HG03520 (cell line): Measurements from ENCODE around the gene PRH2.

ENCODE experiments used
- ATAC-seq: cut with Tn5 transposase; IDR thresholded peaks from one replicate; pipeline ENCODE4 v1.9.1; 2021; ENCODE audit warnings: mild to moderate bottlenecking, moderate library complexity; ENCODE audit not compliant: unreplicated experiment

The PRH2 gene

DNA sequence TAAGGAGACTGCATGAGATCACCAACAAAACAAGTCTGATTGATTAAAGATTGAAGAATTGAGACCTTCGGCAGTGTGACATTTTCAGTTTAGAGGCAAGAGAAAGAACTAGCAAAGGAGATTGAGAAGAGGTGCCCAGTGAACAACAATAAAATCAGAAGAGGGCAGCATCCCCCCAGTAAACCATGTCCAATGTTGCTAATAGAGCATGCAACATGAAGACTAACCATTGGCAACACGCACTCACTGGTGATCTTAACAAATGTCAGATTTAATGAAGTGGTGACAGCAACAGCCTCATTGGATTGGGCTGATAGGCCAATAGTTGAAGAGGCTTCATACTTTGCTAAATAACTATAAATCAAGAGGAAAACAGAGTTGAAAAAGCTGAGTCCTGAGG lies 30.8 kb downstream of the PRH2 start:
- no peak for ATAC-seq

DNA sequence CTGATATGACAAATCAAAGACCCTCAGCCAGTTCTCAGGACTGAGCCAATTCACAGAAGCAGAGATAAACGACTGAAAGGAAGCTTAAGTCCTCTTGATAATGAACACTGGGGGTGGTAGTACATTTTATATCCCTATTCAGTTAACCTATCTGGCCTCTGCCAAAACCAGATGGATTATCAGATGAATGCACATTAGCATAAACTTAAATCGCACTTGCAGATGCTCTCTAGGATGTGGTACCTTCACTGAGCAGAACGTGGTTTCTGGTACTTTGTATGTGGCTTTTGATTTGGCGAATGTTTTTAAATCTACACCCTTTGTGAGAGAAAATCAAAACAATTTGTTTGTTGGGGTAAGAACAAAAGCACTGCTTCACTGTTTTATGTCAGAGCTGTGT lies 31.2 kb downstream of the PRH2 start:
- no peak for ATAC-seq

- no peak for ATAC-seq
Measured at GRCh38 chr12:10965476-10965875, 36.4 kb downstream of the PRH2 start.

- no peak for ATAC-seq
Measured at GRCh38 chr12:10966314-10966713, 37.3 kb downstream of the PRH2 start.

DNA sequence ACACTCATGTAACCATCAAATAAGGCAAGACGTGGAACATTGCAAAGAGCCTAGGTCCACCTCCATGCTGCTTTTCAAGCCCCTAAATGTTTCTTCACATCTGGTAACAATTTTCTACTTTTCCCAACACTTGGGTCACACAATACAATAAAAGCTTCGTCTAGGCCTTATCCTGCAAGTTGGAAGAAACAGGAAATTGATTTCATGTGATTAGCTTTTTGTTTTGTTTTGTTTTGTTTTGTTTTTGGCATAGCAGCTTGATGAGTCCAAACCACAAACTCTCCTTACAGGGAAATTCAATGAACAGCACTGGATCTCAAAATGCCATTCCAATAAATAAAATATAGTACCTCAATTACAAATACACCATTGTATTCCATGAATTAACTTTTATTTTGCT lies 38.4 kb downstream of the PRH2 start:
- ATAC-seq = no peak

GRCh38 chr12:10968765-10969456 lies 39.9 kb downstream of the PRH2 start:
- ATAC-seq = no peak

- no peak for ATAC-seq
Measured at GRCh38 chr12:10974965-10975364, 45.9 kb downstream of the PRH2 start.

GRCh38 chr12:10982244-10982643 lies 53.2 kb downstream of the PRH2 start:
- no peak for ATAC-seq
